GM19328 (cell line): ENCODE results near the gene EGFL7.

Experiments used
- ATAC-seq: cut with Tn5 transposase; IDR thresholded peaks from one replicate; pipeline ENCODE4 v1.9.1; 2021; ENCODE audit warnings: mild to moderate bottlenecking, moderate library complexity; ENCODE audit not compliant: unreplicated experiment

EGFL7 gene

GRCh38 chr9:136671646-136672430 is 9.1 kb downstream of the EGFL7 start:
- no peak for ATAC-seq

- ATAC-seq = no peak
These were observed 9.8 kb downstream of the EGFL7 start for GRCh38 chr9:136672431-136673087.

- no peak for ATAC-seq
These were observed 10.6 kb downstream of the EGFL7 start for GRCh38 chr9:136673088-136673974.

GRCh38 chr9:136673975-136674785 is 11.5 kb downstream of the EGFL7 start:
- ATAC-seq = no peak

- no peak for ATAC-seq
These were observed 12.2 kb downstream of the EGFL7 start for GRCh38 chr9:136674786-136675349.

GRCh38 chr9:136675477-136676296 is 13.0 kb downstream of the EGFL7 start:
- no peak for ATAC-seq

- ATAC-seq = no peak
These were observed 13.6 kb downstream of the EGFL7 start for GRCh38 chr9:136676297-136676794.

GRCh38 chr9:136676920-136677686 is 14.4 kb downstream of the EGFL7 start:
- ATAC-seq = no peak

GRCh38 chr9:136678034-136678433 is 15.3 kb downstream of the EGFL7 start:
- ATAC-seq = no peak

GRCh38 chr9:136678624-136679023 is 15.9 kb downstream of the EGFL7 start:
- no peak for ATAC-seq

GRCh38 chr9:136679431-136679941 is 16.8 kb downstream of the EGFL7 start:
- no peak for ATAC-seq

GRCh38 chr9:136681029-136681428 is 18.3 kb downstream of the EGFL7 start:
- no peak for ATAC-seq

- ATAC-seq = no peak
These were observed 19.4 kb downstream of the EGFL7 start for GRCh38 chr9:136681945-136682699.

GRCh38 chr9:136682710-136683109 is 20.0 kb downstream of the EGFL7 start:
- ATAC-seq = no peak

GRCh38 chr9:136683173-136683745 is 20.5 kb downstream of the EGFL7 start:
- no peak for ATAC-seq

GRCh38 chr9:136683755-136684154 is 21.0 kb downstream of the EGFL7 start:
- ATAC-seq = no peak

- no peak for ATAC-seq
These were observed 21.6 kb downstream of the EGFL7 start for GRCh38 chr9:136684339-136684738.
